GM19099 (cell line): ENCODE results near the gene CALR3.

ENCODE experiments used
- POLR2A ChIP-seq: IDR thresholded peaks from 3 replicates; pipeline ENCODE4 v1.6.1; 2011; ENCODE audit warnings: low read depth; ENCODE audit not compliant: insufficient read length; ENCODE audit errors: extremely low read depth

The CALR3 gene

DNA sequence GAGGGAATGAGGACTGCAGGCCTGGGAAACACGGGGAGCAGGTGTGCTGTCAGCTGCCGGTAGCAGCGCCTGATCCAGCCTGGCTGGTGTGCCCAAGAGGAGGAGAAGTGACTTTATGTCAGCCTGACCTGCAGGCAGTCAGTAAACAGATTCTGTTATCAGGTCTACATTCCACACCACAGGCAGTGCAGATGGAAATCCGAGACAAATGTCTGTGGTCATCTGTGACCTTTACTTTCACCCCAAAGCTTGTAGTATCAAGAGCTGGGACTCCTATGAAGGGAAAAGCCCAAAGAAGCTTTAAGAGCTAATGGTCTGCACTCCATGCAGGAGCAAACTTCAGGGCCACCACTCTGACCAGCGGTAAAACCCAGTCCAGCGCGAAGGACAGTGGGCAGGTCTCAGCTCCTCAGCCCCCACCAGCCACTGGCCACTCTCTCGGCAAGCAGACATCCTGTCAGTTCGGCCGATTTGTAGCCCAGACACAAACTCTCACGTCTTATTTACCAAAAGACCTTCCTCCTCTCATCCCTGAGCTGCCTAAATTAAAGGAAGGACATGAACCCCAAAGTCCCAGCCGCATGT lies 31.9 kb downstream of the CALR3 start:
- no peak for TF ChIP-seq POLR2A

DNA sequence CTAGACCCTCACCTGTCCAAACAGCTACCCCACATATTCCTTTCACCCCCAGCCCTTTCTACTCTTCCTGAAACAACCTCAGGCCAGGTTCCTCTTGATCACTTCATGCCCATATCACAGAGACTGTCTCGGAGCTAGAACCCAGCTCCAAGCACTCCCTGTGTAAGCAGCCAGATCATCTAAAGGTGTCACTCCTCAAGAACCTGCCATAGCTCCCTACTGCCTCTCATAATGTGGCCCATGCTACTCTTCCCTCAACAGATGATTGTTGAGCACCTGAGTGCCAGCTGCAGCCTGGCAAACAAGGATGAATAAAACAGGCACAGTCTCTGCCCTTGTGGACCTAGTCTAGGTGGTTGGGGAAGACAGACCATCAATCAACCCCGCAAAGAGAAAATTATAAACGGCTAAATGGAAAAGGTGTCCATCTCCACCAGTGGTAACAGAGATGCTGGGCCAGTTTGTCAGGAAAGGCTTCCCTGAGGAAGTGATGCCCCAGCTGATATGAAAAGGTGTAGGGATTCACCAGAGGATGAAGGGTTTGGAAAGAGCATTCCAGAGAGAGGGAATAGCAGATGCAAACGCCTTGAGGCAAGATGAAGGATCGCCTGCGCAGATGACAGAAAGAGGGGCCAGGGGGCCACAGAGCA lies 32.5 kb downstream of the CALR3 start:
- no peak for TF ChIP-seq POLR2A

DNA sequence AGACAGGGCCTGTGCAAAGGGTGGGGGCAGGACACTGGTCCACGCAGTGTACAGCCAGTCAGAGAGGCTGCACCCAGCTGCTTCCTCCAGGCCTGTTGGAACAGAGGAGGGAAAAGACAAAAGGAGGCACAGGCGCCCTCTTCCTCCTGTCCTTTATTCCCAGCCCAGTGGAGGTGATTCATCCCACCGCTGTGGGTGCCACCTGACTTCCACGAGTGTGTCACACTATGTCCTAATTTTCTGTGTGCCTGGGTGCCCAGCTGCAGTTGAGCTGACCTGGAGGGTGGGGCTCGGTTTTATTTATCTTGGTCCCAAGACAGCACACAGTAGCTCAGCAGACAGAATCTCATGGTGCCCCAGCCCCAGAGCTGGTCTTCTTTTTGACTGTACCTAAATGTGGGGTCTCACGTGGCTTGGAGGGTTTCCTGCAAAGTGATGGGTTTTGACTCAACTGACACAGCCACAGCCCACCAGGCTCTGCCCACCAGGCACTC lies 33.2 kb downstream of the CALR3 start:
- no peak for TF ChIP-seq POLR2A

DNA sequence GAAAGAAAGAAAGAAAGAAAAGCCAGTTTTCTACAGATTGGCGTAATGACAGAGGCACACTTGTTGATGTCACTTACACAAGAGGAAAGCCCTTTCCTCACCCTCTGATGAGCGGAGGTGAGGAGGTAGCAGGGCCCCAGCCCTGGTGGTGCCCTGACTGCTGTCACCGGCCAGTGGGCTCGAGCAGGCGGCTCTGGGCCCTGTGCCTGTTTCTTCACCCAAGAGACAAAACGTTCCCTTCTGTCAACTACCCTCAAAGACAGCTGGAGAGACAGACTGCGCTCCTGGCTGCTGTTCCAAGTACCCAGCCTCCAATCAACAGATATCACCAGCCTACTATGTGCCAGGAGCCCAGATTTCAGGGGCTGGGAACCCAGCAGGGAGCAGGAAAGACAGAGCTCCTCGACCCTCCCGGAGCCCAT lies 34.3 kb downstream of the CALR3 start:
- no peak for TF ChIP-seq POLR2A

DNA sequence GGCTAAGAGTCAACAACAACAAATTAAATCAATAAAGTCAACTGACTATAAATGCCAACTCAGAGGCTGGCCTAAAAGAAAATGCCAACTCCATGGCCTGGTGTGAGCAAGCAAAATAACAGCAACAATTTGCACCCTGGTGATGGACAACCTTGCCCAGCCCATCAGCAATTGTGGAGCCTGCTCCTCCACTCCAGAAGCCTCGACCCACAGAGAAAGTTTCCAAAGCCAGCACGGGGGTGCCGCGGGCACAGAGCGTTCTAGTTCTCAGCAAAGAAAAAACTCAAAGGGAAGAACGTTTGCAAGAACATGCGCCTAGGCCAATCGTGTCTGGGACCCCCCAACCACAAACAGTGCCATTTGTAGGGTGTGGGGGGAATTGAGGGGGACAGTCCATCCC lies 35.5 kb downstream of the CALR3 start:
- TF ChIP-seq POLR2A = no peak

DNA sequence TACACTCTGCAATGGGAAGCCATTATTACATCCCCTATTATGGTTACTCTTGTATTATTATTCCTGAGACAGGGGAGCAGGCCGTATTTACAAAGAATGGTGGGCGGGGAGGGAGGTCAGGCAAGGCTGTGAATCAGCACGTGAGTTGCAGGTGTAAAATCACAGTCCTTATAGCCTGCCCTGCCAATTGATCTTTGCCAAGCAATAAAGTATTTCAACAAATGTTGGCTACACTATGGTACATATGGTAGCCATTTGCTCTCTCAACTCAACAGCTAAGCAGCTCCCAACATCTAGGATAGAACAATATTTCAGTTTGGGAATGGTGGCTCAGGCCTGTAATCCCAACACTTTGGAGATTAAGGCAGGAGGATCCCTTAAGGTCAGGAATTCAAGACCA lies 36.3 kb downstream of the CALR3 start:
- no peak for TF ChIP-seq POLR2A

DNA sequence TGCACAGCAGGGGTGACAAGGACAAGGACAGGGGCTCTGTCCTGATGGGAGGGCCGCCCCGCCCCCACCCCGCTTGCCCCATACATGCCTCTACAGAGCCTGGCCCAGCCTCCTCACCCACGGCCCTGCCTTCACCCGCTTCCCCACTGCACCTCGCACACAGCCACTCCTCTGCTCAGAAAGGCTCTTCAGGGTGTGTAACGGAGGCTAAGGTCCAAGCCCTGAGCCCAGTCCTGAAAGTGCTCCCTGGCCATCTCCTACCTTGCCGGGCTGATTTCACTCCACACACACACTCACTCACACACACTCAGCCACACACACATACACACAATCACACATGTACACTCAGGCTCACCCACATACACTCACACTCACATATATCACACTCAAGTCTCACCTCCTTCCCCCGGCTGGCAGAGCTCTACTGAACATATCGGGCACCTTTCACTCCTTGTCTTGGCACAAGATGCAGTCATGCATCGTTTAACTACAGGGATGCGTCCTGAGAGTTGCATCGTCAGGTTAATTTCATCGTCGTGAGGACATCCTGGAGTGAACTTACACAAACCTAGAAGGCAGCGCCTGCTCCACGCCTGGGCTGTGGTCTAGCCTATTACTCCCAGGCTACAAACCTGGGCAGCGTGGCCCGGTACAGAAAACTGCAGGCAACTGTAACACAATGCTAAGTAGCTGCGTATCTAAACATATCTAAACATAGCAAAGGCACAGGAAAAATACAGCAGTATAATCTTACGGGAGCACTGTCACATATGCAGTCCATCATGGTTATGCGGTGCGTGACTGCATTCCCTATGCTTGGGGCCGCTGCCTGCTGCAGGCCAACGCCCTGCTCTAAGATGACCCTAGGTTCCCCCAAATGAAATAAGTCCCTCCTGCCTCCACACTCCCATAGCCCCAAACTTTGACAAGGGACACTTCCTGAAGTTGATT lies 37.3 kb downstream of the CALR3 start:
- no peak for TF ChIP-seq POLR2A

DNA sequence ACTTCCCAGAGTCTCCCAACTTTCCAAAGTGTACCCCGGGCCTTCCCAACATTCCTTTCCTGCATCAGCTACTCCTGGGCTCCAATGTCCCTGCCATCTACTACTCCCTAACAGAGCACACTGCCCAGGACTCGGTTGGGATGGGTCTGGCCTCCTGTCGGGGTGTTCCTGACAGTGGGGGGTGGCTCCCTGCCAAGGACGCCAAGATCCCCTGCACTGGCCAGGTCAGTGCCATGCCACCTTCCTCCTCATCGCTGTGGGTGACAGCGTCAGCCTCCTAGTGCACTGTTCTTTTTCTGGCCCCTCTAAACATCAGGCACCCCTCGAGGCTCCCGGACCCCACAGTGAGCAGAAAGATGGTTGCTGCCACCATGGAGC lies 38.0 kb downstream of the CALR3 start:
- no peak for TF ChIP-seq POLR2A

DNA sequence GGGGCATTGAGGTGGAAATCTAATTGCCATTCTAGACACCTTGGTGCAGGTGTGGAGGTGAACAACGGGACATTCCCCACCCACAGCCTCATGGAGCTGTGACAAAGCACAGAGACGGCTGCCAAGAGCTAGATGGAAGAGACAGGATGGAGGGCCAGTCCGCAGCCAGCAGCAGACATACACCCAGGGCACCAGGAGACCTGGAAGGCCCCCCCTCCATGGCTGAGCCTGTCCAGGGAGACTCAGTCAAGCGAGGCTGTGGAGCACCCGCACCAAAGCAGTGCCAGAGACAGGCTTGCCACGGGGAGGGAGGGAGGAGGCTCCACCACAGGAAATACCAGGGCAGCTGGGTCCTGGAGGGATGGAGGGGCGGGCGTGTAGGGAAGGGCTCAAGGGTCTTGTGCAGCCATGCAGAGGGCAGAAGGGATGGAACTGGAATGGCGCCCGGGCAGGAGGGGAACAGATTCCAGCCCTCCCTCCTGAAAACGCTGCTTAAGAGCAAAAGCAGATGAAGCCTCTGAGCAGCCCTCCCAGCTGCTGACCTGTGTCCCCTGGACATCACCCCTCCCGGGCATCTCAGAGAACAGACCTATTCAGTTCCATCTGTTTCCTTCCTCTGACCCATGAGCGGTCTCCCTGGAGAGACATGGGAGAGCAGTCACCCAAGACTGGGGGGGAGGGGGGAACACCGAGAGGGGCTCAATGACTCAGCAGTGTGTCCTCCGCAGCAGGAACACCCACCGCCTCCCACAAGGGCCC lies 38.6 kb downstream of the CALR3 start:
- no peak for TF ChIP-seq POLR2A

DNA sequence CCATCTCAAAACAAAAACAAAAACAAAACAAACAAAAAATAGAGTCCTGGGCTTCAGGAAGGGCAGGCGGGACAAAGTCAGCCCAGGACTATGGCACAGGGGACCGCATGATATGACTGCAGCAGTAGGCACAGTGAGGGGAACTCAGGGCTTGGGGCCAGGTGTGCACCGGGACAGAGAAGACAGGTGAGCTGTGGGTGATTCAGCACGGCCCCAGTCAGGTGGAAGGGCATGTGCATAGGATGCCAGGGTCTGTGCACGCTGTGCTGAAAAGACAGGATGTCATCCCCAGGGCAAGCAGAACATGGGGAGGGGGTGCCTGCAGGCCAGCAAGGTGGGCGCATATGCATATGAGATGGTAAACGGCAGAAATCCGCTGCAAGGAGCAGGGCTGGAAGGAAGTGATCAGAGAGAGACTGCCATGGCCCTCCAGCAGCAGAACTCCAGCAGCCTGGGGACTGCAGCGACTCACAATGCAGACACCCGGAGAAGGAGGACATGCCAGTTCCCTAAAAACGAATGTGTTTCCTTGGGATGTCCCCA lies 39.2 kb downstream of the CALR3 start:
- TF ChIP-seq POLR2A = no peak

DNA sequence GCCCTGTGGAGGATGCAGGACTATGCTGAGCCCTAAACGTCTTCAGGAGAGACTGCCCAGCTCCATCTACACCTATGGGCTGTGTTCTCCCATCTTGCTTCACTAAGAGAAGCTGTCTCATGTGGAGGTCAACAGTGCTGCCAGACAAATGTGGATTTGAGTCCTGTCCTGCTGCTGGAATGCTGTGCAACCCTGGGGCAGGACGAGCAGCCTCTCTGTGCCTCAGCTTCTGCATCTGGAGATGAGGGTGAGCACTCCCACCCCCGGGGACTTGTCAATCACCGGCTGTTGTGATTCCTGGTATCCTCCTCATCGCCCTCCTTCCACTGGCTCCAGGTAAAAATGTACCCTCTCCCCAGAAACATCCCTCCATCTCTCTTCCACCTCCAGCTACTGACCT lies 40.5 kb downstream of the CALR3 start:
- no peak for TF ChIP-seq POLR2A

DNA sequence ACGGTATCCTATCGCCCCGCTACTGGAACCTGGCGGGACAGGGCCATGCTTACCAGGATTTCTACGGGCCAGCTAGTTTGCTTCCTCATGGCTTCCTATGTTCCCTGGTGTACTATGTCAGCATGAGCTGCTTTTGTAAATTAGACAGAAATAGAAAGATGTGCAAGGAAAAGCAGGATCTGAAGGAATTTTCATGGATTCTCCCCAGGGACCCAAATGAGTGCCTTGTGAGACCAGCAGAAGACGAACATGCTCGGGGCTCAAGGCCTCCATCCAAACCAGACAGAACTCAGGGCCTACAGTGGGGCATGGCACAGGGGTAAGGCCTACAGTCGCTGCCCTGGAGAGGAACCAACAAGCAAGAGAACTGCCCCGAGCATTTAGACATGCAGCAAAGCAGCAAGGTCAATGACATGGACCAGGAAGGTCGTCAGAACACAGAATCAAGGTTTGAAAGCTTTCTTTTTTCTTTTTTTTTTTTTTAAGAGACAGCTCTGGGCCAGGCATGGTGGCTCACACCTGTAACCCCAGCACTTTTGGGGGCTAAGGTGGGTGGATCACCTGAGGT lies 41.5 kb downstream of the CALR3 start:
- no peak for TF ChIP-seq POLR2A

DNA sequence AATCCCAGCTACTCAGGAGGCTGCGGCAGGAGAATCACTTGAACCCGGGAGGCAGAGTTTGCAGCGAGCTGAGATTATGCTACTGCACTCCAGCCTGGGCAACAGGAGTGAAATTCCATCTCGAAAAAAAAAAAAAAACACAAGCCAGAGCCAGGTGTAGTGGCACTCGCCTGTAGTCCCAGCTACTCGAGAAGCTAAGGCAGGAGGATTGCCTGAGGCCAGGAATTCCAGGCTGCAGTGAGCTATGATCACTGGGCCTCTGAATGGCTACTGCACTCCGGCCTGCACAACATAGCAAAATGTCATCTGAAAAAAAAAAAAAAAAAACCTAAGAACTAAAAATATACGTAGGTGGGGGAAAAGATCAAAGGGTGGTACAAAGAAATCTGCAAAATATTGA lies 43.6 kb downstream of the CALR3 start:
- TF ChIP-seq POLR2A = no peak

DNA sequence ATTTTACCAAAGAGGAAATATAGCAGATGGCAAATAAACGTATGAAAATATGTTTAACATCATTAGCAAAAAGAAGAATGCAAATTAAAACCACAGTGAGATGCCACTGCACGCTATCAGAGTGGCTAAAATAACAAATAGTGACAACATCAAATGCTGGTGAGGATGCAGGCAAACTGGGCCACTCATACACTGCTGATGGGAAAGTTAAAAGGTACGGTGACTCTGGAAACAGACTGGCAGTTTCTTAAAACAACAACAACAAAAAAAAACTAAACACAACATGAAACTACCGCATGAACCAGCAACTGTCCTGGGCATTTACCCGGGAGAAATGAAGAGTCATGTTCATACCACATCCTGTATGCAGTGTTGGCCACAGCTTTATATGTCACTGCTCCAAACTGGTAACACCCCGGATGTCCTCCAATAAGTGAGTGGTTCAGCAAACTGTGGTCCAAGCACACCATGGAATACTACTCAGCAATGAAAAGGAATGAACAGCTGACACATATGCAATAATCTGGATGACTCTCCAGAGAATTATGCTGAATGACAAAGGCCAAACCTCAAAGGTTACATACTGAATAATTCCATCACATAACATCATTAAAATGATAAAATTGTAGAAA lies 46.5 kb downstream of the CALR3 start:
- TF ChIP-seq POLR2A = no peak
